HCT116 (cell line): ENCODE measurements around the gene TAS2R39. TPM values are rescaled to one million over a fixed set of nuclear protein-coding genes. Genes with fewer than 3 reads are reported as not detected.

Source experiments
- ATAC-seq: fragments of 200-7000 bp; cut with Tn5 transposase; 2 replicates; pipeline ENCODE4 v1.9.1; 2020; ENCODE audit warnings: mild to moderate bottlenecking, moderate library complexity
- BruUV-seq: library from RNA; stranded (reverse); fragments of 400-500 nt; replicated peaks from 2 replicates; lab custom pipeline; 2021; lab: Mats Ljungman, UMichigan
- CTCF ChIA-PET: fragments of 300-600 bp; sonication (Branson Sonifier 250); formaldehyde crosslinking; loops from one replicate; lab custom pipeline; 2021; ENCODE audit warnings: antibody characterized with exemption; lab: Charles Lee
- POLR2A ChIA-PET: fragments of 300-600, 350-600 bp; sonication (Branson Sonifier 250); formaldehyde crosslinking; loops from one replicate; lab custom pipeline; 2021; ENCODE audit warnings: antibody characterized with exemption; lab: Charles Lee
- RAD21 ChIA-PET, 2 experiments: fragments of 300-600 bp; sonication (Branson Sonifier 250); formaldehyde crosslinking; loops; one replicate each; lab custom pipeline; 2023; ENCODE audit warnings: low total read pairs in 2 of 2; ENCODE audit not compliant: uncharacterized antibody in 2 of 2, unreplicated experiment in 2 of 2, low non-redundant PET in 1 of 2; lab: Charles Lee
- DNase-seq: peaks from one replicate; pipeline ENCODE4 v3.0.0-alpha.2; 2010; ENCODE audit warnings: low read depth, low spot score
- H2AFZ ChIP-seq: fragments of 200-600 bp; shearing (Covaris generic), sonication (generic); 2 replicates; pipeline ENCODE4 v1.6.1; 2017; ENCODE audit warnings: low read depth, mixed run types, mixed read lengths, antibody characterized with exemption, low read length; ENCODE audit not compliant: poor library complexity, severe bottlenecking
- H3K27ac ChIP-seq: 2 replicates; pipeline ENCODE4 v1.5.1; 2012; ENCODE audit warnings: low read depth, low read length
- H3K27me3 ChIP-seq: fragments of 200-600 bp; sonication (generic); 2 replicates; pipeline ENCODE4 v1.6.1; 2016; ENCODE audit warnings: mixed run types, low read length, mixed read lengths; ENCODE audit not compliant: insufficient read depth
- H3K36me3 ChIP-seq, 2 experiments: fragments of 200-500 bp in 1 of 2; fragments of 200-600 bp in 1 of 2; sonication (Bioruptor generic) in 1 of 2; sonication (generic) in 1 of 2; 2 replicates each; pipeline versions ENCODE4 v1.5.1 to v1.6.1; 2014 to 2016; ENCODE audit warnings: low read length in 2 of 2, inconsistent platforms in 1 of 2, mixed read lengths in 1 of 2, mixed run types in 1 of 2; ENCODE audit not compliant: insufficient read depth in 2 of 2, control insufficient read depth in 1 of 2
- H3K4me1 ChIP-seq, 2 experiments: fragments of 200-600 bp in 1 of 2; sonication (generic) in 1 of 2; 2 replicates each; pipeline versions ENCODE4 v1.5.1 to v1.6.1; 2012 to 2017; ENCODE audit warnings: low read length in 2 of 2, inconsistent platforms in 1 of 2, mild to moderate bottlenecking in 1 of 2, mixed read lengths in 1 of 2, mixed run types in 1 of 2, moderate library complexity in 1 of 2; ENCODE audit not compliant: insufficient read depth in 2 of 2, control insufficient read depth in 1 of 2
- H3K4me2 ChIP-seq: fragments of 200-600 bp; sonication (generic); 2 replicates; pipeline ENCODE4 v1.6.1; 2017; ENCODE audit warnings: mixed run types, low read length, mixed read lengths
- H3K4me3 ChIP-seq, 2 experiments: fragments of 200-600 bp in 1 of 2; sonication (generic) in 1 of 2; replicated peaks in 1 of 2; 2 replicates each; pipeline ENCODE4 v1.5.1; 2011 to 2016; ENCODE audit warnings: low read length in 2 of 2, control low read depth in 1 of 2, low read depth in 1 of 2, mild to moderate bottlenecking in 1 of 2, mixed read lengths in 1 of 2, mixed run types in 1 of 2
- H3K79me2 ChIP-seq: fragments of 200-600 bp; sonication (generic); 2 replicates; pipeline ENCODE4 v1.6.1; 2017; ENCODE audit warnings: mild to moderate bottlenecking, mixed run types, low read length, moderate library complexity, mixed read lengths; ENCODE audit not compliant: insufficient read depth
- H3K9ac ChIP-seq: fragments of 200-600 bp; sonication (generic); 2 replicates; pipeline ENCODE4 v1.6.1; 2016; ENCODE audit warnings: low read length, mixed read lengths
- H3K9me2 ChIP-seq: fragments of 200-600 bp; sonication (generic), shearing (Covaris generic); 2 replicates; pipeline ENCODE4 v1.6.1; 2017; ENCODE audit warnings: mixed run types, mild to moderate bottlenecking, moderate library complexity; ENCODE audit not compliant: insufficient read depth
- H3K9me3 ChIP-seq, 2 experiments: fragments of 200-500 bp in 1 of 2; fragments of 200-600 bp in 1 of 2; sonication (Bioruptor generic) in 1 of 2; sonication (generic) in 1 of 2; 2 replicates each; pipeline ENCODE4 v1.6.1; 2014 to 2017; ENCODE audit warnings: low read length in 2 of 2, mixed read lengths in 2 of 2, inconsistent platforms in 1 of 2, low read depth in 1 of 2, mild to moderate bottlenecking in 1 of 2, mixed run types in 1 of 2, moderate library complexity in 1 of 2; ENCODE audit not compliant: control insufficient read depth in 1 of 2, insufficient read depth in 1 of 2
- H4K20me1 ChIP-seq: fragments of 200-600 bp; sonication (generic), shearing (Covaris generic); 2 replicates; pipeline ENCODE4 v1.6.1; 2017; ENCODE audit warnings: mixed run types, mild to moderate bottlenecking, moderate library complexity; ENCODE audit not compliant: insufficient read depth
- EZH2phosphoT487 ChIP-seq: fragments of 200-600 bp; IDR thresholded peaks from 2 replicates; pipeline ENCODE4 v1.6.1; 2018; ENCODE audit warnings: antibody characterized with exemption, borderline replicate concordance
- FOSL1 ChIP-seq: IDR thresholded peaks from 2 replicates; pipeline ENCODE4 v1.6.1; 2012; ENCODE audit warnings: low read depth
- JUND ChIP-seq: IDR thresholded peaks from 2 replicates; pipeline ENCODE4 v1.6.1; 2012
- POLR2AphosphoS5 ChIP-seq: IDR thresholded peaks from 2 replicates; pipeline ENCODE4 v1.6.1; 2011; ENCODE audit warnings: mild to moderate bottlenecking, low read depth, low read length, moderate library complexity
- SP1 ChIP-seq: IDR thresholded peaks from 2 replicates; pipeline ENCODE4 v1.6.1; 2012; ENCODE audit warnings: low read depth
- YY1 ChIP-seq: IDR thresholded peaks from 2 replicates; pipeline ENCODE4 v1.6.1; 2011; ENCODE audit warnings: low read length, low read depth, moderate library complexity, mild to moderate bottlenecking; ENCODE audit not compliant: insufficient replicate concordance; ENCODE audit errors: extremely low read depth
- ZBTB33 ChIP-seq: IDR thresholded peaks from 2 replicates; pipeline ENCODE4 v1.6.1; 2011; ENCODE audit warnings: mild to moderate bottlenecking, low read length, moderate library complexity; ENCODE audit not compliant: insufficient replicate concordance; ENCODE audit errors: extremely low read depth
- ZFX ChIP-seq: fragments of 450-650 bp; IDR thresholded peaks from 2 replicates; pipeline ENCODE4 v1.6.1; 2017
- intact Hi-C: fragments of 100-400 bp; cut with micrococcal nuclease; formaldehyde crosslinking; loops from 2 replicates; pipeline ENCODE4 v1.10.0; 2022
- total RNA-seq: library from RNA; stranded (reverse); gene quantifications from one replicate; pipeline ENCODE4 v1.2.1, GENCODE V29; 2021; ENCODE audit not compliant: unreplicated experiment
- TF ChIP-seq, protein P1 (sequence below): IDR thresholded peaks from 2 replicates; pipeline ENCODE4 v1.6.1; 2012
- TF ChIP-seq, protein P2 (sequence below): IDR thresholded peaks from 2 replicates; pipeline ENCODE4 v1.6.1; 2012; ENCODE audit warnings: low read depth

The TAS2R39 gene
- total RNA-seq, 1 experiment from 2014 or later = not detected

DNA sequence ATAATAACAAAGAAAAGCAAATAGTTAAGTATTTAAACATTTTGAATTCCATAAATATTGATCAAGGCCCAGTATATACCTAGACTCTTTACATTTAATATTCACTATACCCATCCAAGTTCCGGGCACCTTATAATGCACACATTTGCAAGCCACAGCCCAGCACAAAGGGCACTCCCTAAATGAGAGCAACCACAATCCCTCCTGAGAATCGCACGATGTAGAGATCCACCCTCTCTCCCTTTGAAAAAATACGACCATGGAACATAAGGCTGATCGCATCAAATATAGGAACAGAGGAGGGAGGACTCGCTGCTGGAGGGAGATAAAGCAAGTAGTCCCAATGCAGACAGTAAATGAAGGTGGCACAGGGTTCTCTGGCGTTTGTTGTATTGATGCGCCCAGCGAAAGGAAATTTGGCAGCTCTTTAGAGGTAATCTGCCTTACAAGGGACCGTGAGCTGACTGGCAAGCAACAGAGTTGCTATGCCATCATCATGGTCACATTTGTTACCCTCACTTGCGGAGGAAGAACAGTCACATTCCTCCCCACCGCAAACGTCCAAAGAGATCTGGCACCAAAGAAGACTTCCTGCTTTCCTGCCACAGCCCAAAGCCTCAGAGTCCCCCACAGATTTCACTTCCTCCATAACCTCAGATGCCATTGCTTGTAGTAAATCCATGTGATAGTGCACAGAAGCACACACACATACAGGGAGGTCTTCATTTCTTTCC, 22.5 kb downstream of the TAS2R39 start:
- no peaks in the 10 kb centered on the region for H3K4me1 ChIP-seq
- no peak overlapping the region for H3K9ac ChIP-seq
- TF ChIP-seq YY1 = no peak
- TF ChIP-seq, protein P1, sequence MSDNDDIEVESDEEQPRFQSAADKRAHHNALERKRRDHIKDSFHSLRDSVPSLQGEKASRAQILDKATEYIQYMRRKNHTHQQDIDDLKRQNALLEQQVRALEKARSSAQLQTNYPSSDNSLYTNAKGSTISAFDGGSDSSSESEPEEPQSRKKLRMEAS = no peak
- no peak for TF ChIP-seq ZBTB33
- TF ChIP-seq ZFX = no peak
- H3K9me2 ChIP-seq = no peaks in the 10 kb centered on the region
- H3K4me3 ChIP-seq = no peak overlapping the region
- DNase-seq (no peak), ATAC-seq (no peak)
- H3K27me3 ChIP-seq = no peaks in the 10 kb centered on the region
- H3K27ac ChIP-seq = no peak overlapping the region
- ChIA-PET POLR2A (no interaction called here), RAD21 (no interaction called here), CTCF (interaction anchor here (1.1 kb wide), 1 partner anchor 10 kb away, joined by 5 read pairs; no protein-coding TSS in a partner anchor)
- no peaks in the 10 kb centered on the region for H3K9me3 ChIP-seq
- intact Hi-C loops = no loop called here
- H4K20me1 ChIP-seq = no peaks in the 10 kb centered on the region
- no peak overlapping the region for H3K4me2 ChIP-seq
- no TSS peak for BruUV-seq
- H3K79me2 ChIP-seq = no peaks in the 10 kb centered on the region
- no peaks in the 10 kb centered on the region for H3K36me3 ChIP-seq
- H2AFZ ChIP-seq = no peak overlapping the region

DNA sequence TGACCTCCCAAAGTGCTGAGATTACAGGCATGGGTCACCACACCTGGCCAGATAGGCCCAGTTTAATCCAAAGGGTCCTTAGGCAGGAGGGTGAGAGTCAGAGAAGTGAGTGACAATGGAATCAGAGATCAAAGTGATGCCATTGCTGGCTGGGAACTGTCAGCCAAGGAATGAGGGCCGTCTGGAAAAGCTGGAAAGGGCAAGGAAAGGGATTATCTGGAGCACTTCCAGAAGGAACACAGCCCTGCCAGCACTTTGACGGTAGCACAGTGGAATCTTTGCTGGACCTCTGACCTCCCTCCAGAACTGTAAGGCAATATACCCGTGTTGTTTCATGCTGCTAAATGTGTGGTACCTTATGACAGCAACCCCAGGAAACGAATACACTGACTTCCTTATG, 27.3 kb downstream of the TAS2R39 start:
- no peak overlapping the region for H3K9ac ChIP-seq
- H3K27ac ChIP-seq = no peak overlapping the region
- no peak overlapping the region for H2AFZ ChIP-seq
- no peaks in the 10 kb centered on the region for H3K79me2 ChIP-seq
- no peaks in the 10 kb centered on the region for H3K4me1 ChIP-seq
- H3K9me3 ChIP-seq = no peaks in the 10 kb centered on the region
- no peaks in the 10 kb centered on the region for H4K20me1 ChIP-seq
- no peaks in the 10 kb centered on the region for H3K9me2 ChIP-seq
- CTCF ChIA-PET = no interaction called here
- H3K4me3 ChIP-seq = no peak overlapping the region
- H3K27me3 ChIP-seq = no peaks in the 10 kb centered on the region
- intact Hi-C loops = loop anchor here (10.0 kb wide), 1 partner anchor 356 kb away; the partner anchor contains the start of gene EPHB6
- POLR2A ChIA-PET = no interaction called here
- ATAC-seq (no peak), DNase-seq (no peak)
- H3K36me3 ChIP-seq = no peaks in the 10 kb centered on the region
- no peak for TF ChIP-seq JUND
- TF ChIP-seq EZH2phosphoT487 = no peak
- TF ChIP-seq, protein P2, sequence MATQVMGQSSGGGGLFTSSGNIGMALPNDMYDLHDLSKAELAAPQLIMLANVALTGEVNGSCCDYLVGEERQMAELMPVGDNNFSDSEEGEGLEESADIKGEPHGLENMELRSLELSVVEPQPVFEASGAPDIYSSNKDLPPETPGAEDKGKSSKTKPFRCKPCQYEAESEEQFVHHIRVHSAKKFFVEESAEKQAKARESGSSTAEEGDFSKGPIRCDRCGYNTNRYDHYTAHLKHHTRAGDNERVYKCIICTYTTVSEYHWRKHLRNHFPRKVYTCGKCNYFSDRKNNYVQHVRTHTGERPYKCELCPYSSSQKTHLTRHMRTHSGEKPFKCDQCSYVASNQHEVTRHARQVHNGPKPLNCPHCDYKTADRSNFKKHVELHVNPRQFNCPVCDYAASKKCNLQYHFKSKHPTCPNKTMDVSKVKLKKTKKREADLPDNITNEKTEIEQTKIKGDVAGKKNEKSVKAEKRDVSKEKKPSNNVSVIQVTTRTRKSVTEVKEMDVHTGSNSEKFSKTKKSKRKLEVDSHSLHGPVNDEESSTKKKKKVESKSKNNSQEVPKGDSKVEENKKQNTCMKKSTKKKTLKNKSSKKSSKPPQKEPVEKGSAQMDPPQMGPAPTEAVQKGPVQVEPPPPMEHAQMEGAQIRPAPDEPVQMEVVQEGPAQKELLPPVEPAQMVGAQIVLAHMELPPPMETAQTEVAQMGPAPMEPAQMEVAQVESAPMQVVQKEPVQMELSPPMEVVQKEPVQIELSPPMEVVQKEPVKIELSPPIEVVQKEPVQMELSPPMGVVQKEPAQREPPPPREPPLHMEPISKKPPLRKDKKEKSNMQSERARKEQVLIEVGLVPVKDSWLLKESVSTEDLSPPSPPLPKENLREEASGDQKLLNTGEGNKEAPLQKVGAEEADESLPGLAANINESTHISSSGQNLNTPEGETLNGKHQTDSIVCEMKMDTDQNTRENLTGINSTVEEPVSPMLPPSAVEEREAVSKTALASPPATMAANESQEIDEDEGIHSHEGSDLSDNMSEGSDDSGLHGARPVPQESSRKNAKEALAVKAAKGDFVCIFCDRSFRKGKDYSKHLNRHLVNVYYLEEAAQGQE = no peak
- no peak for TF ChIP-seq POLR2AphosphoS5
- TF ChIP-seq FOSL1 = no peak
- TF ChIP-seq ZFX = no peak
- no peak for TF ChIP-seq SP1
- no TSS peak for BruUV-seq
- no peak overlapping the region for H3K4me2 ChIP-seq
- RAD21 ChIA-PET = no interaction called here
